NCI-H345 treated with DMSO at 0.1 percent for 48 hours (cell line): ENCODE data around the gene CYS1.
"Not testable (repeated sequence)": the region's sequence is repeated elsewhere in the genome, so short reads cannot be mapped to it uniquely, and the experiment has no call there.

Experiments
- DNase-seq: peaks from one replicate; lab custom pipeline; 2025; ENCODE audit not compliant: unreplicated experiment; lab: John Stamatoyannopoulos, UW

The CYS1 gene

DNA sequence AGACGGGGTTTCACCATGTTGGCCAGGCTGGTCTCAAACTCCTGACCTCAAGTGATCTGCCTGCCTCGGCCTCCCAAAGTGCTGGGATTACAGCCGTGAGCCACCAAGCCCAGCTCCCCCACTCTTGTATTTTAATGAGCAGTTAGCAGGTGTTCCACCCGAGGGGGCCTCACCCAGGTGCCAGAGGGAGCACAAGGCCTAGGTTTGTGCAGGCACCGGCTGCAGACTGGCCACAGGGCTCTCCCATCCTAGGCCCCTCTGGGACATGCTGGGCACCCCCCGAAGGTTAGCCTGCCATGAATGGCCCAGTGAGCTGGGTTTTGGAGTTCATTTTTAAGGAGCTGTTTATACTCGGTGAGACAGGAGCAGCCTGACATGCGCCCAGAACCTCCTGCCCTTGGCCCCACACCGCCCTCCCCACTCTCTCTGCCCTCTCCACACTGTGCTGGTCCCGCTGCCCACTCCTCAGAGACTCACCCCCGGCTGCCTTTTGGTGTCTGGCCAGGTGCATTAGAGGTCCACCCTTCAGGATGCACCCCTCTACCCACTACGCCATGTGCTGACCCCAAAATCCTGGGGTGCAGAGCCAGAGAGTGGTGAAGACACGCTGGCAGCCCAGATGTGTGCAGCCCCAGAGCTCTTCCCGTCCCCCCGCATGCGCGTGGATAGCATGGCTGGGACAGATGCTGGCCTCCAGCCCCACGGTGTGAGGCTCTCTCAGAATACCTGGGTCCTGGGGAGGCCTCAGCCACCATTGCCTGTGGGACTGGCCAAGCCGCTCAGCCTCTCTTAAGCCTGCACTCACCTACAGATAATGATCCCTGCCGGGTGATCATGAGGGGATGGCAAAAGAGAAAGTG is 48.1 kb downstream of the CYS1 start:
- no peak for DNase-seq

DNA sequence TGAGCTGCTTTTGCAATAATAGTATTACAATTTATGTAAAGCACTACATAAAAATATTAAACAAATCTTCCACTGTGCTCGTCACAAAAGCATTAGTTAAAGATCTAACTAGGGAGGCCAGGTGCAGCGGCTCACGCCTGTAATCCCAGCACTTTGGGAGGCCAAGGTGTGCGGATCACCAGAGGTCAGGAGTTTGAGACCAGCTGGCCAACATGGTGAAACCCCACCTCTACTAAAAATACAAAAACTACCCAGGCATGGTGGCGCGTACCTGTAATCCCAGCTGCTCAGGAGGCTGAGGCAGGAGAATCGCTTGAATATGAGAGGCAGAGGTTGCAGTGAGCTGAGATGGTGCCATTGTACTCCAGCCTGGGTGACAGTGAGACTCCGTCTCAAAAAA is 49.4 kb downstream of the CYS1 start:
- not testable (repeated sequence) for DNase-seq

DNA sequence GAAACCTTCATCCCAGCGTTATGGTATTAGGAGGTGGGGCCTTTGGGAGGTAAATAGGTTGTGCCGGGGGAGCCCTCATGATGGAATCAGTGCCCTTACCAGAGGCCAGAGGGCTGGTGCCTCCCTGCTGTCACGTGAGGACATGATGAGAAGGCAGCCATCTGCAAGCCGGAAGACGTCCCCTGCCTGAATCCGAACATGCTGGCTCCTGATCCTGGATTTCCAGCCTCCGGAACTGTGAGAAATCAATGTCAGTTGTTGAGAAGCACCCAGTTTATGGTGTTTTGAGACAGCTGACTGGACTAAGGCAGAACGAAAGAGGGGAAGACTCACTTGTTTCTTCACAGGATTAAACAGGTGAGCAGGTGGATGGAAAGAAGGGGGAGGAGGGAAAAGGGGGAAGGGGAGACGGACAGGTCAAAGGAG is 49.9 kb downstream of the CYS1 start:
- DNase-seq, result no peak

DNA sequence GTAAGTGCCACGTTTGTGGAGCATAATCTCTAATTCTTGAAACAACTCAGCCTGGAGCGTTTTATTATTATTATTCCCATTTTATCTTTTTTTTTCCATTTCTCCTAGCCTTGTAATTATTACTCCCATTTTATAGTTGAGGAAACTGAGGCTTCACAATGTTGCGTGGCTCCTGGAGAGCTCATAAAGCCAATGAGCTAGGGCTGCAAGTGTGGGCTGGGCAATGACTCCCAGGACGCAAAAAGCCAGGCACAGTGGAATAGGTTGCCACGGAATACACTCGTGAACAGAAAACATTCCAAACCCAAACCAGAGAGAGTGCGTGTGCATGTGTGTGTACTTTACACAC is 50.4 kb downstream of the CYS1 start:
- DNase-seq, result no peak

DNA sequence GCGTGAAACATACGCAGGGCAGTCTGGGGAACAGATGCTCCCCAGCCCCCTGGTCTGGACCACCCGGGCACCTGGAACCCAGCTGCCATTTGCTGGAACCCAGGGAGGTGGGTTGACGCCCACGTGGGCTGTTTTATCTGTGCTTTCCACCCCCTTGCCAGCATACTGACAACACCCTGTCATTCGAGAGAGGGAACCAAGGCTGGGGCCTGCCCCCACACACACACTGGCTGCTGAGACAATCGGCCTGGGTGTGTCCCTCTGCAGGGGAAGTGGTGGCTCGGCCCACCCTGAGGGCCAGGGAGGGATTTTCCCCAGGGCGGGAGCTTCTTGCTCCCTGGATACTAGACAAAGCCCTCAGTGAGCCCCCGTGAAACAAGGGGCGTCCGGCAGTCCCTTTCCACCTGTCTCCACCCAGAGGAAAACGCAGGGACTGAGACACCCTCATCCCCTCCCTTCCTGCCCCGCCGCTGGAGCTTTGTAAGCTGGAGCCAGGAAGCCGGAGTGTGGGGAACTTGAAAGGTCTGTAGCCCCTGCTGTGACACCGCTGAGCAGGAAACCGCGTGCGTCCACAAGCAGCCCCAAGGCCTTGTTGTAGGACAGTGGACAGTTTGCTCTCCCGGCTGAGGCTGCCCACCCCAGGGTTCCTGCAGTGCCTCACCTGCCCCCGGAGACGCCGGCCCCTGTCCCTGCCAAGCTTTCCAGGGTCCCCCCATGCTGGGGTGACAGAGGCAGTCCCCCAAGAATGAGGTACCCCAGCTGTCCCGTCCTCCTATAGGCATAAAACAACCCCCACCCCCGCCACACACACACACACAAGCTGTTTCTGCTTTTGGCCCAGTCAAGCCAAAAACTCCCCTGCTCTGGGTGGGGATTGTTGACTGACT is 51.0 kb downstream of the CYS1 start:
- DNase-seq, result no peak

DNA sequence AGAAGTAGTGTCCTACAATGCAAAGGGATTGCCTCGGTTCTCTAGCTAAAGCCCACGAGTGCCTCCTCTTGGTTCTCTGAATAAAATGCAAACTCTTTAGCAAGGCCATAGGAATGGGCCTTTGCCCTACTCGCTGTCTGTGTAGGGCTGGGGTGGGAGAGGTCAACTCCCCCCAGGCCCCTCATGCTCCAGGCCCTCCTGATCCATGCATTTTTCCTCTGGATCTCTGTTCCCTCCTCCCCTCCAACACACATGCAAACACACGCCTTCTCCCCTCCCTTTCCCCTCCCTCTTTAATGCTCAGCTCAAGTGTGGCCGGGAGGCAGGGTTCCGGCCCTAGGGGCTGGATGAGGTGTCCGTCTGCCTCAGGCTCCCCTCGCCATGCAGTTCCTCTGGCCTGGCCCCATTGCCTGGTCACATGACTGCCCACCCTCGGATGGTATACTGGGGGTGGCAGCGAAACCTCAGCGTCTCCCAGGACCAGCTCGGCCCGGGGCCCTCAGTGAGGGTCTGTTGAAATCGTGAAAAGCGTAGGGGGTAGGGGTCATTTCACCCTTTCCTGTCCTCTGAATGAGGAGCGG is 51.7 kb downstream of the CYS1 start:
- no peak for DNase-seq

DNA sequence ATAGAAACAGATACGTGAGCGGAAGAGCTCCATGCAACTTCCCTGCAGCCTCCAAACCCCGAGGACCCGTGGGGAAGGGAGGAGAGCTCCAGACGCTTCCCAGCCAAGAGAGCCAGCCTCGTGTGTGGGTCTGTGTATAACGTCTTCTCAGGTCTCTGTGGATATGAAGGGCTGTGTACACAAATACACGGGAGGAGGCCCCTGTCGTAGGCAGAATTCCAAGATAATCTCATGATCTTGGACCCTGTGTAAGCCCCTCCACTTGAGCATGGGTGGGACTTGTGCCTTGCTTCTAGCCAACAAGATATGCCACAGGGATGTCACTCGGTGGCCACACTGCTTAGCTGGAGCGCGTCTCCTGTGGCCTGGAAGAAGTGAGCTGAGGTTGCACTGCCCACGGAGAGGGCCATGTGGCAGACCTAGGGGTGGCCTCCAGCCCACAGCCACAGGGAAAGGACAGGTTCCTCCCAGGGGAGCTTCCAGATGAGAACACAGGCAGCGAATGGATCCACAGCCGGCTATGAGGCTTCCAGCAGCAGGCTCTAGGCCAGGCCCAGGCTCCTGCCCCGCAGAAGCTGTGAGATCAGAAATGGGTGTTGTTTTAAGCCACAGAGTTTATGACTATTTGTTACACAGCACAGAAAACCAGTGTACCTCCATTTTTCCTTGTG is 52.4 kb downstream of the CYS1 start:
- DNase-seq, result no peak

DNA sequence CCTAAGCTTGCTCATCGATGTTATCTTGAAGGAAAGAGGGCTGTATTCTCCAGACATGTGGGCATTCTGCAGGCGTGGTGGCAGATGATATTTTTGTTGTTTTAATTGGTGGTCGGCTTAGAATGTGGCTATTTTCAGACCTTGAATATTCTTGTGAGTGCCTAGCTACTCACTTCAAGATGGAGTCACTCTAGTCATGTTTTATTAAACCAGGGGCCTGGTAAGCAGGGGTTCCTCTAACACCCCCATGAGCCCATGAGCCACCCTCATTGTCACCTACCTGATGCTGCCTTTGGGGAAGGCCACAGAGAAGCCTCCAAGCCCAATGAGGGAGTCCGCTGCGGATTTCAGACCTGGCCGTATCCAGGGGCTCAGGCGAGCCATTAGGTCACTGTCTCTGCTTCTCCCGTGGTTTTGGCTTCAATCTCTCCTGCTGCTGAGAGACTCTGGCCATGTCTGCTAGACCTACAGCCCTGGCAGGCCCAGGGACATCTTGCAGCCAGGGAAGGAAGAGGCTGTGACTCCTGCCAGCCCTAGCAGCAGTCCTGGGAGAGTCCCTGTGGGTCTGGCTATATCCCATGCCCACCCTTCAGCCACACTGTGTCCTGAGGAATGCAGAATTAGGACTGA is 53.2 kb downstream of the CYS1 start:
- DNase-seq, result no peak

DNA sequence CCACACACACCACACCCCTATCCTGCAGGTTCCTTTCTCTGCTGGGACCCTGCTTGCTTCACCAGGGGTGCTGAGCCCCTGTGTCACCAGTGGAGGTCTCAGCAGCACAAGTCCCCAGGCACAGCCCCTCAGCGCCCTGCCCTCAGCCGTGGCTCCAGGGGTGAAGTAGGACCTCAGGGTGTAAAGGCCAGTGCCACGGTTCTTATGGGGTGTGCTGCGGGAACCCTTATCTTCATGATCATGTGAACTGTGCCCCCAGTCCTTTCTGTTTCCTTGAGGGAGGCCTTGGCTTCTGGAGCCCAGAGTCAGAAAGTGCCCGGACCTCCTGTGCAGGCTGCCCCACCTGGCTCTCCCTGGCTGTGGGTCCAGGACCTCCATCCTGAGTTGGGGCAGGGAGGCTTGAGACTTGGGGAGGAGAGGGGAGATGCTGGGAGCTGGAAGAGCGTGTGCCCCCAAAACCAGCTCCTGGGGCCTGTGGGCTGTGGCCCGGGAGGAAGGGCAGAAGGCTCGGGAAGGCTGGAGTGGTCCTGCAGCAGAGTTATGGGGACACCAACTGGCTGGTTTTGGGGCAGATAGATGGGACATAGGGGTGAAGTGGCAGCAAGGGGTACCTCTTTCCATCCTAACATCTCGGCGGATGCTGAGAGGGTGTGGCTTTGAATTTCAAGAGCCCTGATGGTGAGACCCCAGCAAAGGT is 57.1 kb downstream of the CYS1 start:
- no peak for DNase-seq

DNA sequence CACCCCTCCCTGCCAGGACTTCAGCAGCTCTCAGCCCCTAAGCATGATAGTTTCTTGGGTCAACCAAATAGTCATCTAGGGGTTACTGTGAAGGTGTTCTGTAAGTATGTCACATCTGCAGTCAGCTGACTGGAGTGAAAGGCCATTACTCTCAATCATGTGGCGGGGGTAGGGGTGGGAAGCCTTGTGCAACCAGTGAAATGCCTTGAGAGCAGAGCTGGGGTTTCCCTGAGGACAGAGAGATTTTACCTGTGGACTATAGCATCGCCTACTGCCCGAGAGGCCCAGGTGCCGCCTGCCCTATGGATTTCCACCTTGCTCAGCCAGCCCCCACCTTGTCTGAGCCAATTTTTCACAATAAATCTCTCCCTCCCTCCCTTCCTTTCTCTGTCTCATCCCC is 57.8 kb downstream of the CYS1 start:
- DNase-seq, result no peak

DNA sequence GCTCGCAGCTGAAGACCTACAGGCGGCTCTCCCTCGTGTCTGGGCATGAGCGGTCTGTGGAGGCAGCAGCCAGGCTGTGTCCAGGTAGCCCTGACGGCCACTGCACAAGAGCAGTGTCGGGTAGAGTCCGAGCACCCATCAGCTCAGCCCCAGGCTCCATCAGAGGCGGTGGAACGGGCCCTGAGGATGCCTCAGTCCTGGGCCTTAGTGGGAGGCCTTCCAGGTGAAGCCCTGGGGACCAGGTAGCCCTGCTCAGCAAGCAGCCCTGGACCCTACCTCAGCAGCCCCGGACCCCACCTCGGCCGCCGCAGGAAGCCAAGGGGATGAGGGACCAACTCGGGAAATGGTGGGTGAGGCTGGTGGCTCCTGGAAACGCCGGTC is 58.2 kb downstream of the CYS1 start:
- DNase-seq, result no peak

DNA sequence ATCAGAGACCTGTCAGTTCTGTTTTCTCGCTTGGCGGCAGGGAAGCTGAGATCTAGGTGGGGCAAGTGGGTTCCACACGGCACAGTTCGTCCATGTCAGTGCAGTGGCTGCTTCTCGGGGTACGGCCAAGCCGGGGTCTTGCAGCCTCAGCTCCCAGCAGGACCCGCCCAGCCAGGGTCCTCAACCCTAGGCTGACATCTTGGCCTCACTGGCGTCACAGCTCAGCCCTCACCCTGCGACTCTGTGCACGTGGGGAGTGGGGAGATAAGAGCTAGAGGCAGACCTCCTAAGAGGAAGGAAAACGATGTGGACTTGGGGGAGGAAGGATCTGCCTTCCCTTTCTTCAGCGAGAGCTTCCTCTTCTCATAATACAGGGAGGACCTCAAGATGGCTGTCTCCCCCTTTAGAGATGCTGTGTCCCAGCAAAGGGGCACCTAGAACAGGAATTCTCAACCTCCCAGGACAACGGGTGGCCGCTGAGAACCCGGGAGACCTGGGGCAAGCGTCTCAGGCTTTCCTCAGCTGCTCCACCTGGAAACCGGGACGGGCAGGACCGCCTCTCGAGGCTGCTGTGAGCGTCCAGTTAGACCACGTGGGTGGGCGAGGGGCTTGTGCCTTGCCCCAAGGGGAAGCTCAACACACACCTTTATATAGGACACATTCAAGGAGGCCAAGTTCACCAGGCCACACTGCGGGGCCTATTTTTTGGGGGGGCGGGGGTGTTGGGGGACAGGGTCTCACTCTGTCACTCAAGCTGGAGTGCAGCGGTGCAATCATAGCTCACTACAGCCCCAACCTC is 60.4 kb downstream of the CYS1 start:
- DNase-seq, result no peak

DNA sequence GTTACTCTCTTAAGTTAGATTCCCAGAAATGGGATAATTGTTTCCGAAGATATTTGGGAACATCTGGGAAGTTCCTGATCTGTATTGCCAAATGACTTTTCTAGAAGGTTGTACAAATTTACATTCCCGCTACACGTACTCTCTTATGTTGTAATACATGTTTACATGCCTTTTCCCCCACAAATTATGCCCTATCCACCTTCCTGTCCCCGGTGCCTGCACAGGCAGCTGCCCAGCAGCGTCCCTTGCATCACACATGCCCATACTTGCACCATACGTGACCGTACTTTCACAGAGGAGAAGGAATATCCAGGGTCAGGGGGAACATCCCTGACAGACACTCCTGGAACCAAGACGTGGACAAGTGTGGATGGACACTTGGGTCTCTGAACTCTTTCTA is 61.0 kb downstream of the CYS1 start:
- no peak for DNase-seq

DNA sequence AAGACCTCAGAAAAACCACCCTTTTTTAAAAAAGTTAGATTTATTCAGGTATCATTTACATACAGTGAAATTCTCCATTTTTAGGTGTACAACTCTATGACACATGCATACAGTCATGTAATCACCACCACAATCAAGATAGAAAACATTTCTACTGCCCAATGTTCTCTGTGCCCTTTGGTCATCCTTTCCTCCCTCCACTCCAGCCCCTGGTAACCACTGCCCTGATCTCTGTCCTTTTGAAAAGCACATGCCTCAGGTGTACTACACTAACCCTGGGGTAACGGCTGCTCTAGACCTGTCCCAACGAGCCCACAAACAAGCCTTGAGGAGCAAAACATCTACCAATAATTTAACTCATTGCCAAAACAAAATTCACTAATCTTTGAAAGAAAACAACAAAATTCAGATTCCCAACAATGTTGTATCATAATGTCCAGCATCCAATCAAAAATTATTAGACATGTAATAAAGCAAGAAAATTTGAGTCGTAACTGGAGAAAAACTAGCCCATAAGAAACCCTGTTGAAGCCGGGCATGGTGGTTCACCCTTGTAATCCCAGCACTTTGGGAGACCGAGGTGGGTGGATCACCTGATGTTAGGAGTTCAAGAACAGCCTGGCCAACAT is 62.8 kb downstream of the CYS1 start:
- no peak for DNase-seq

DNA sequence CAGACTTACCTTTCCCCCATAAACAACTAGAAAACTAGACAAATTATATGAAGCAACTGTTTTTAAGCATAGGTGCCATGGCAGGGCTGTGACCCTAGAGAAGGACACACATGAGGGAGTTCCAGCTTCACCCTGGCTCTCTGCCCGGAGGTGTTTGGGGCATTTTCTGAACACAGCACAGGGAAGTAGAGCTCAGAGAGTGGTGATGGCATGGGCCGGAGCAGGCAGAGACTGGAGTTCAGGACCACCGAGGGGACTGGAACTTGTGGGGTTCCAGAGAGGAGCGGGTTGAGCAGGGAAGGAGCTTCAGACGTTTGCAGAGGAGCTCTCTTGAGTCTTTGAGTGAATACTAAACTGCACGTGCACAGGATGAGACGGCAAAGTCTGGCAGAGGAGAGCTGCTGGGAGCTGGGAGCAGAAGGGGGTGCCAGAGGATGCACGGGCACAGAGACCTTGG is 63.4 kb downstream of the CYS1 start:
- DNase-seq, result no peak

DNA sequence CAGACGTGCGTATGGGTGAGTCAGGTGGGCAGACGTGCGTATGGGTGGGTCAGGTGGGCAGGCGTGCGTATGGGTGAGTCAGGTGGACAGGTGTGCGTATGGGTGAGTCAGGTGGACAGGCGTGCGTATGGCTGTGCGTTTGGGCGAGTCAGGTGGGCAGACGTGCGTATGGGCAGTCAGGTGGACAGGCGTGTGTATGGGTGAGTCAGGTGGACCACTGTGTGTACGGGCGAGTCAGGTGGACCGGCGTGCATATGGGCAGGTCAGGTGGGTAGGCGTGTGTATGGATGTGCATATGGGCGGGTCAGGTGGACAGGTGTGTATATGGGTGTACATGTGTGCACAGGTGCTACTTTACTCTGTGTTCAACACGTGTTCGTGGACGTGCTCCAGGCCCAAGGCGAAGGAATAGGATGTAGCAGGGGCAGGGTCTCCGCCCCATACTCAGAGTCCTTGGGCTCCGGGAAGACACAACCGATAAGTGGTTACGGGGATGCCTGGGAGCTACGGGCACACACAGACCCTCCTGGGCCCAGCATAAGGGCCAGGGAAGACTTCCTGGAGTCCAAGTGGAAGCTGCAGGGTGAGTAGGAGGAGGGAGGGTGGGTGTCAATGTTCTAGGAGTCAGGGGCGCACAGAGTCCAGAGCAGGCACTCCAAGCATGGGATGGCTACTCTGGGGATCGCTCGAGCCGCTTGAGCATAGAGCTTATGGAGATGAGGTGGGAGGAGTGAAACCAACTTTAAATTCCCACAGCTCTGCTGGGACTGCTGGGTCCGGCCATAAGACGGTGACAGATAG is 64.0 kb downstream of the CYS1 start:
- DNase-seq, result no peak

DNA sequence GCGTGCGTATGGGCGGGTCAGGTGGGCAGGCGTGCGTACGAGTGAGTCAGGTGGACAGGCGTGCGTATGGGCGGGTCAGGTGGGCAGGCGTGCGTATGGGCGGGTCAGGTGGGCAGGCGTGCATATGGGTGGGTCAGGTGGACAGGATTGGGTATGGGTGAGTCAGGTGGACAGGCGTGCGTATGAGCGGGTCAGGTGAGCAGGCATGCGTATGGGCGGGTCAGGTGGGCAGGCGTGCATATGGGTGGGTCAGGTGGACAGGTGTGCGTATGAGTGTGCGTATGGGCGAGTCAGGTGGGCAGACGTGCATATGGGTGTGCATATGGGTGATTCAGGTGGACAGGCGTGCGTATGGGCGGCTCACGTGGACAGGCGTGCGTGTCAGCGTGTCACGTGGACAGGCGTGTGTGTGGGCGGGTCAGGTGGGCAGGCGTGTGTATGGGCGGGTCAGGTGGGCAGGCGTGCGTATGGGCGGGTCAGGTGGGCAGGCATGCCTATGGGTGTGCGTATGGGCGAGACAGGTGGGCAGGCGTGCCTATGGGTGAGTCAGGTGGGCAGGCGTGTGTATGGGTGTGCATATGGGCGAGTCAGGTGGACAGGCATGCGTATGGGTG is 64.7 kb downstream of the CYS1 start:
- not testable (repeated sequence) for DNase-seq
